IgD-negative memory B cell (primary cell): Measurements from ENCODE around the gene MYOM3. TPM values are rescaled to one million over a fixed set of nuclear protein-coding genes. Genes with fewer than 3 reads are reported as not detected.

Experiments used
- H3K27ac Mint-ChIP-seq, 3 donors: one replicate each; pipeline ENCODE4 v1.8.0; 2020 to 2022; ENCODE audit warnings: mild to moderate bottlenecking in 3 of 3, mixed read lengths in 3 of 3, moderate library complexity in 1 of 3
- H3K27me3 Mint-ChIP-seq: one replicate; pipeline ENCODE4 v1.8.0; 2021; ENCODE audit warnings: mixed read lengths
- H3K36me3 Mint-ChIP-seq: one replicate; pipeline ENCODE4 v1.8.0; 2020; ENCODE audit warnings: mild to moderate bottlenecking, mixed read lengths
- H3K4me1 Mint-ChIP-seq, 3 donors: one replicate each; pipeline ENCODE4 v1.8.0; 2020 to 2022; ENCODE audit warnings: mixed read lengths in 3 of 3, mild to moderate bottlenecking in 1 of 3
- H3K4me3 Mint-ChIP-seq, 4 donors: one replicate each; pipeline ENCODE4 v1.8.0; 2020 to 2022; ENCODE audit warnings: mild to moderate bottlenecking in 4 of 4, mixed read lengths in 4 of 4, moderate library complexity in 3 of 4
- H3K9me3 Mint-ChIP-seq, 3 donors: one replicate each; pipeline ENCODE4 v1.8.0; 2020 to 2021; ENCODE audit warnings: mixed read lengths in 3 of 3, mild to moderate bottlenecking in 1 of 3
- polyA plus RNA-seq: library from polyadenylated mRNA; unstranded; fragments of 300-500 nt; fragmentation: Illumina TruSeq; gene quantifications from one replicate; pipeline ENCODE4 v1.2.3, GENCODE V29; 2021

MYOM3 gene
- polyA plus RNA-seq, 1 donor from 2014 or later: not detected

- no peak overlapping the region for H3K4me3 Mint-ChIP-seq
Observed at GRCh38 chr1:24100945-24101737, 10.8 kb downstream of the MYOM3 start.

GRCh38 chr1:24098943-24099638 is 12.8 kb downstream of the MYOM3 start:
- peaks cover 6% of the 10 kb centered on the region for H3K27me3 Mint-ChIP-seq
- H3K9me3 Mint-ChIP-seq: no peaks in the 10 kb centered on the region
- no peak overlapping the region for H3K27ac Mint-ChIP-seq
- no peak overlapping the region for H3K4me3 Mint-ChIP-seq
- peaks cover 0 to 3% (median 0%) of the 10 kb centered on the region in 3 donors for H3K4me1 Mint-ChIP-seq
- H3K36me3 Mint-ChIP-seq: no peaks in the 10 kb centered on the region

More at GRCh38 chr1:24100945-24101737, 10.8 kb downstream of the MYOM3 start:
- no peaks in the 10 kb centered on the region for H3K9me3 Mint-ChIP-seq
- H3K27me3 Mint-ChIP-seq: no peaks in the 10 kb centered on the region
- H3K4me1 Mint-ChIP-seq: peaks cover 0 to 1% (median 0%) of the 10 kb centered on the region in 3 donors
- no peaks in the 10 kb centered on the region for H3K36me3 Mint-ChIP-seq
- no peak overlapping the region for H3K27ac Mint-ChIP-seq

GRCh38 chr1:24098102-24098501 is 13.8 kb downstream of the MYOM3 start:
- no peak overlapping the region for H3K27ac Mint-ChIP-seq
- H3K27me3 Mint-ChIP-seq: peaks cover 10% of the 10 kb centered on the region
- no peaks in the 10 kb centered on the region for H3K9me3 Mint-ChIP-seq
- no peak overlapping the region for H3K4me3 Mint-ChIP-seq
- no peaks in the 10 kb centered on the region for H3K36me3 Mint-ChIP-seq
- H3K4me1 Mint-ChIP-seq: peaks cover 0 to 3% (median 0%) of the 10 kb centered on the region in 3 donors

GRCh38 chr1:24097663-24098062 is 14.3 kb downstream of the MYOM3 start:
- Mint-ChIP-seq H3K27me3 (peaks cover 10% of the 10 kb centered on the region), H3K27ac (peak overlapping the region in 1 of 3 donors; percentile 23), H3K4me3 (no peak overlapping the region), H3K9me3 (no peaks in the 10 kb centered on the region), H3K4me1 (peaks cover 0 to 3% (median 0%) of the 10 kb centered on the region in 3 donors), H3K36me3 (no peaks in the 10 kb centered on the region)

- H3K27me3 Mint-ChIP-seq: peaks cover 10% of the 10 kb centered on the region
- H3K27ac Mint-ChIP-seq: no peak overlapping the region
- no peak overlapping the region for H3K4me3 Mint-ChIP-seq
- H3K9me3 Mint-ChIP-seq: no peaks in the 10 kb centered on the region
- peaks cover 0 to 3% (median 0%) of the 10 kb centered on the region in 3 donors for H3K4me1 Mint-ChIP-seq
- H3K36me3 Mint-ChIP-seq: no peaks in the 10 kb centered on the region
Observed at GRCh38 chr1:24096739-24097103, 15.2 kb downstream of the MYOM3 start.

GRCh38 chr1:24096009-24096738 is 15.8 kb downstream of the MYOM3 start:
- H3K4me3 Mint-ChIP-seq: no peak overlapping the region
- H3K27ac Mint-ChIP-seq: no peak overlapping the region
- peaks cover 10% of the 10 kb centered on the region for H3K27me3 Mint-ChIP-seq
- peaks cover 0 to 3% (median 0%) of the 10 kb centered on the region in 3 donors for H3K4me1 Mint-ChIP-seq
- no peaks in the 10 kb centered on the region for H3K36me3 Mint-ChIP-seq
- no peaks in the 10 kb centered on the region for H3K9me3 Mint-ChIP-seq

GRCh38 chr1:24095140-24095859 is 16.6 kb downstream of the MYOM3 start:
- Mint-ChIP-seq H3K27ac (no peak overlapping the region), H3K4me3 (no peak overlapping the region), H3K9me3 (no peaks in the 10 kb centered on the region), H3K36me3 (no peaks in the 10 kb centered on the region), H3K27me3 (peaks cover 10% of the 10 kb centered on the region), H3K4me1 (peaks cover 0 to 3% (median 0%) of the 10 kb centered on the region in 3 donors)

GRCh38 chr1:24094554-24094953 is 17.4 kb downstream of the MYOM3 start:
- H3K4me1 Mint-ChIP-seq: peaks cover 0 to 3% (median 0%) of the 10 kb centered on the region in 3 donors
- no peak overlapping the region for H3K4me3 Mint-ChIP-seq
- no peaks in the 10 kb centered on the region for H3K36me3 Mint-ChIP-seq
- H3K9me3 Mint-ChIP-seq: no peaks in the 10 kb centered on the region
- peaks cover 10% of the 10 kb centered on the region for H3K27me3 Mint-ChIP-seq
- H3K27ac Mint-ChIP-seq: no peak overlapping the region

- Mint-ChIP-seq H3K4me1 (peaks cover 0 to 3% (median 0%) of the 10 kb centered on the region in 3 donors), H3K36me3 (no peaks in the 10 kb centered on the region), H3K27ac (no peak overlapping the region), H3K4me3 (no peak overlapping the region), H3K27me3 (peaks cover 10% of the 10 kb centered on the region), H3K9me3 (no peaks in the 10 kb centered on the region)
Observed at GRCh38 chr1:24093732-24094131, 18.2 kb downstream of the MYOM3 start.

GRCh38 chr1:24092979-24093378 is 19.0 kb downstream of the MYOM3 start:
- Mint-ChIP-seq H3K9me3 (no peaks in the 10 kb centered on the region), H3K4me3 (no peak overlapping the region)

GRCh38 chr1:24091971-24092482 is 19.9 kb downstream of the MYOM3 start:
- Mint-ChIP-seq H3K36me3 (no peaks in the 10 kb centered on the region), H3K4me1 (peaks cover 0 to 3% (median 0%) of the 10 kb centered on the region in 3 donors), H3K9me3 (no peaks in the 10 kb centered on the region), H3K27me3 (peaks cover 10% of the 10 kb centered on the region), H3K27ac (no peak overlapping the region), H3K4me3 (no peak overlapping the region)

More at GRCh38 chr1:24092979-24093378, 19.0 kb downstream of the MYOM3 start:
- H3K27me3 Mint-ChIP-seq: peaks cover 10% of the 10 kb centered on the region
- H3K4me1 Mint-ChIP-seq: peaks cover 0 to 3% (median 0%) of the 10 kb centered on the region in 3 donors
- no peaks in the 10 kb centered on the region for H3K36me3 Mint-ChIP-seq
- peak overlapping the region in 1 of 3 donors; percentile 78 for H3K27ac Mint-ChIP-seq

GRCh38 chr1:24090736-24091135 is 21.2 kb downstream of the MYOM3 start:
- Mint-ChIP-seq H3K36me3 (no peaks in the 10 kb centered on the region), H3K27ac (no peak overlapping the region), H3K4me1 (no peaks in the 10 kb centered on the region), H3K9me3 (no peaks in the 10 kb centered on the region), H3K4me3 (no peak overlapping the region), H3K27me3 (peaks cover 7% of the 10 kb centered on the region)

- H3K4me3 Mint-ChIP-seq: no peak overlapping the region
- H3K9me3 Mint-ChIP-seq: no peaks in the 10 kb centered on the region
- H3K36me3 Mint-ChIP-seq: no peaks in the 10 kb centered on the region
- no peaks in the 10 kb centered on the region for H3K4me1 Mint-ChIP-seq
- peaks cover 7% of the 10 kb centered on the region for H3K27me3 Mint-ChIP-seq
- H3K27ac Mint-ChIP-seq: no peak overlapping the region
Observed at GRCh38 chr1:24089743-24090555, 22.0 kb downstream of the MYOM3 start.
